ENCODE results near the gene ANKRD24.

DNA sequence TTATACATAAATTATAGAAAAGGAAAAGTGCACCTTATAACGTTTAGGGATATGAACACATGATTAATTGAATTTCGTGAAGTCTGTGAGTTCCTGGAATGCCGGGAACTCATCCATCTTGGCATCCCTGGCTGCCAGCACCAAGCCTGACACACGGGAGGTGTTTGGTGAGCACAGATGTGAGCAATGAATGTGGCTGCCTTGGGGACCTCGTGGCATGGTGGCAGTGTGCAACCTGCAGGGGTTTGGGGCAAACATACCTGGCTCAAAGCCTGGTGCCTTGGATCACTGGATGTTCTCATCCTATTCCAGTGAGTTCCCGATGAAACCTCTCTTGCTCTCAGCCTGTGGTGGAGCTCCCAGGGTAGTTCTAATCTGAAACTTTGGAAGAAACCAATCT lies 48.1 kb upstream of the ANKRD24 start:
- TF ChIP-seq, protein P1, sequence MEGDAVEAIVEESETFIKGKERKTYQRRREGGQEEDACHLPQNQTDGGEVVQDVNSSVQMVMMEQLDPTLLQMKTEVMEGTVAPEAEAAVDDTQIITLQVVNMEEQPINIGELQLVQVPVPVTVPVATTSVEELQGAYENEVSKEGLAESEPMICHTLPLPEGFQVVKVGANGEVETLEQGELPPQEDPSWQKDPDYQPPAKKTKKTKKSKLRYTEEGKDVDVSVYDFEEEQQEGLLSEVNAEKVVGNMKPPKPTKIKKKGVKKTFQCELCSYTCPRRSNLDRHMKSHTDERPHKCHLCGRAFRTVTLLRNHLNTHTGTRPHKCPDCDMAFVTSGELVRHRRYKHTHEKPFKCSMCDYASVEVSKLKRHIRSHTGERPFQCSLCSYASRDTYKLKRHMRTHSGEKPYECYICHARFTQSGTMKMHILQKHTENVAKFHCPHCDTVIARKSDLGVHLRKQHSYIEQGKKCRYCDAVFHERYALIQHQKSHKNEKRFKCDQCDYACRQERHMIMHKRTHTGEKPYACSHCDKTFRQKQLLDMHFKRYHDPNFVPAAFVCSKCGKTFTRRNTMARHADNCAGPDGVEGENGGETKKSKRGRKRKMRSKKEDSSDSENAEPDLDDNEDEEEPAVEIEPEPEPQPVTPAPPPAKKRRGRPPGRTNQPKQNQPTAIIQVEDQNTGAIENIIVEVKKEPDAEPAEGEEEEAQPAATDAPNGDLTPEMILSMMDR (IDR thresholded peaks at IDR 0.05): no peak
- TF ChIP-seq POLR2A (IDR thresholded peaks at IDR 0.05) (no peak), POLR2AphosphoS5 (IDR thresholded peaks at IDR 0.05) (no peak)

Measured in stomach (tissue), 4 donors.